Coronary artery (tissue), 2 donors: ENCODE data around the gene ACACA.

ENCODE experiments used
- DNase-seq: peaks from one replicate; pipeline ENCODE4 v3.0.0-alpha.2; 2017; ENCODE audit warnings: low spot score
- H3K27ac ChIP-seq, 2 donors: fragments of 200-600 bp; sonication (generic); one replicate each; pipeline ENCODE4 v1.5.1; 2016 to 2019
- H3K4me3 ChIP-seq: fragments of 200-600 bp; sonication (generic); 2 replicates; pipeline ENCODE4 v1.5.1; 2016; ENCODE audit warnings: mild to moderate bottlenecking, moderate library complexity
- TF ChIP-seq, protein P1 (sequence below): fragments of 200-600 bp; sonication (generic); IDR thresholded peaks from one replicate; pipeline ENCODE4 v1.5.1; 2019; ENCODE audit warnings: antibody characterized with exemption

The ACACA gene

DNA sequence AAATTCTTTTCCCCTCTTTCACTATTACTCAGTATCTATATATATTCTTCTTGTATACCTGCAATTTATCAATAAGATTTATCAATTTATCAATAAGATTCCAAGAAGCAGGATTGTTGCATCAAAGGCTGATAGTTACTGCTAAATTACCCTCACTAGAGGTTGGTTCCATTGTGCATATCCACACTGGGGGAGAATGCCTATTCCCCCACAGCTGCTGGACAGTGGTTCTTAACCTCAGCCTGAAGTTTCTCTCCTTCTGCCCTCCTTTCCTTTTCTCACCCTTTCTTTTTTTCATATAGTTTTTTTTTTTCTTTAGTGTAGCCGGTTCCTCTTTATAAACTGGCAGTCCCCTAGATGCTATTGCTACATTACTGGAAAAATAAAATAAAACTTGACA is 24.6 kb downstream of the ACACA start:
- Histone ChIP-seq H3K4me3 (no peak overlapping the region), H3K27ac (no peak overlapping the region)
- TF ChIP-seq, protein P1, sequence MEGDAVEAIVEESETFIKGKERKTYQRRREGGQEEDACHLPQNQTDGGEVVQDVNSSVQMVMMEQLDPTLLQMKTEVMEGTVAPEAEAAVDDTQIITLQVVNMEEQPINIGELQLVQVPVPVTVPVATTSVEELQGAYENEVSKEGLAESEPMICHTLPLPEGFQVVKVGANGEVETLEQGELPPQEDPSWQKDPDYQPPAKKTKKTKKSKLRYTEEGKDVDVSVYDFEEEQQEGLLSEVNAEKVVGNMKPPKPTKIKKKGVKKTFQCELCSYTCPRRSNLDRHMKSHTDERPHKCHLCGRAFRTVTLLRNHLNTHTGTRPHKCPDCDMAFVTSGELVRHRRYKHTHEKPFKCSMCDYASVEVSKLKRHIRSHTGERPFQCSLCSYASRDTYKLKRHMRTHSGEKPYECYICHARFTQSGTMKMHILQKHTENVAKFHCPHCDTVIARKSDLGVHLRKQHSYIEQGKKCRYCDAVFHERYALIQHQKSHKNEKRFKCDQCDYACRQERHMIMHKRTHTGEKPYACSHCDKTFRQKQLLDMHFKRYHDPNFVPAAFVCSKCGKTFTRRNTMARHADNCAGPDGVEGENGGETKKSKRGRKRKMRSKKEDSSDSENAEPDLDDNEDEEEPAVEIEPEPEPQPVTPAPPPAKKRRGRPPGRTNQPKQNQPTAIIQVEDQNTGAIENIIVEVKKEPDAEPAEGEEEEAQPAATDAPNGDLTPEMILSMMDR = no peak
- no peak for DNase-seq

DNA sequence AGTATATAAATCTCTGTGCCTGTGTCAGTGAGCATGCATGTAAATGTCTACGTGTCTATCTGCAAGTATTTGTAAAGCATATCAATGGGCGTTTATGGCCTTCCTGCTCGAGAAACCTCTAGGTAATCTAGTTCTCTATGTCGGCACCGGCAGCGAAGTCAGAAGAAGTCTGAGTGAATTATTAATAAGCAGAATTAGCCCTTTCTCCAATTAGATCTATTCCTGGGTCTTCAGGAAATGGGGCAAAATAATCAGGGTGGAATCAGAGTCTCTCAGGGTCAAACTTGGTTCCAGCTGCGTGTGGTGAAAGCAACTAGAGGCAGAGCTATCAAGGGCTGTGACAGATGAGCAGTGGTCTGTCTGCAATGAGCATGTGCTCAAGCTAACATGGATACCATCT is 30.9 kb downstream of the ACACA start, which contains the start of gene C17orf78:
Gene C17orf78 (plus strand): TSS at position 280 of the 400 bp plus-strand sequence. CDS start 108 bp downstream, at position 388.
- TF ChIP-seq, protein P1 = no peak
- no peak within 1 kb of the TSS for H3K4me3 ChIP-seq
- no peak for DNase-seq
- H3K27ac ChIP-seq = no peak within 1 kb of the TSS

DNA sequence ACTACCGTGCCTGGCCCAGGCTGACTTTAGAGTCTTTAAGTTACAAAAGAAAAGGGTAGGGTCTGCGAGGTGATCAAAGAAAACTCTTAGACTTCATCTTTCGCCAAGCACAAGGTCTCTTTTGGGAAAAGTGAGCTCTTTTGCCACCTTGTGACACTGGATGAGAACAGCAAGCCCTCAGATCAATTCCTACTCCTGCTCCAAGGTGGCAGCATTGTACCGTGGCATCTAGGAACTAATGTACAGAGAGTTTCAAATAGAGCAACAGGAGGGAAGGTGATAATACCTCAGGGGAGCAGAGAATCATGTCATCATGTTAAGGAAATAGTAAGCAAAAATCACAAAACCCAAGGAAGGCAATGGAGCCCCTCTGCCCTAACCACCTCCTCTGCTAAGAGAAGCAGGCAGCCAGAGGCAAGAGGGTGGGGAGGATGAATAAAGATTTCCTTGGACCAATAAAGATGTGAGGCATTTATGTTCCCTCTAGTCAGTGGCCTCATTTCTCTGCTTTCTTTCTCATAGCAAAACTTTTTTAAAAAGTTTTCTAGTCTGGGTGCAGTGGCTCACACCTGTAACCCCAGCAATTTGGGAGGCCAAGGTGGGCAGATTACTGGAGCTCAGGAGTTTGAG is 33.0 kb downstream of the ACACA start:
- no peak overlapping the region for H3K27ac ChIP-seq
- no peak overlapping the region for H3K4me3 ChIP-seq
- TF ChIP-seq, protein P1 = peak; percentile 80
- DNase-seq = no peak

DNA sequence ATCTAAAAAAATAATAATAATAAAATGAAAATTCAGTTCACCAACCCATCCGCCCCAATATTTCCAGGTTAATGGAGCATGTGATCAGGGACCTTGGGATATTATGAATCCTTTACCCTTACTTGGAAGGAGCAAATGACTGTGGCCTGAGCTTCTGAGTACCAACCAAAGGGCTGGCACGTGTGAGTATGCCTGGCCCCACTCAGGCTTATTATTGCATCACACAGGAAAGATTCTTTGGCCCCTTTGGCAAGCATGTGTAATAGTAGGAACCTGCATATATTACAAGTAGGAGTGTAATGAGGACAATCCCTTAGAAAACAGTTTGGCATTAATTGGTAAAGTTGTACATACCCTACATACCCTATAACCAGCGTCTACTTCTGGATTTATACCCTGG is 38.1 kb downstream of the ACACA start:
- TF ChIP-seq, protein P1 = no peak
- no peak for DNase-seq
- Histone ChIP-seq H3K4me3 (no peak overlapping the region), H3K27ac (no peak overlapping the region)

DNA sequence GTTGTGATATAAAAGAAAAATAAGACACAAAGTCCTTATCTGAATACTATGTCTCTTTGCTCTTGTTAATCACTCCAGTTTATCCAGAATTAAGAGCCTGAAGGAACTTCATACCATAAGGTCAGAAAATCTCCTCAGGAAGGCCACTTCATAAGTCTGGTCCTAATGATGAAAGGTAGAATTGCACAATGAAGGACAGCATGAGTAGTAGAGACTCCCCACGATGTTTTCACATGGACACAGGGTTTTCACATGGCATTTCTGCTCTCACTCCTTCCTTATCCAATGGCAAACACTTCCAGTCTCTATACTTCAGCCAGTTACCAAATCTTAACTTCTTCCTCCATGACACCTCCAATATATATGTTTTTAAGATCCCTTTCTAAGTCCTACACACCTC is 41.0 kb downstream of the ACACA start:
- Histone ChIP-seq H3K4me3 (no peak overlapping the region), H3K27ac (no peak overlapping the region)
- no peak for DNase-seq
- TF ChIP-seq, protein P1 = no peak

GRCh38 chr17:37361543-37361942 is 45.1 kb downstream of the ACACA start:
- DNase-seq = no peak

GRCh38 chr17:37360632-37361031 is 46.0 kb downstream of the ACACA start:
- Histone ChIP-seq H3K27ac (no peak overlapping the region), H3K4me3 (no peak overlapping the region)
- DNase-seq = no peak
- TF ChIP-seq, protein P1 = no peak

More at GRCh38 chr17:37361543-37361942, 45.1 kb downstream of the ACACA start:
- TF ChIP-seq, protein P1 = no peak
- Histone ChIP-seq H3K27ac (no peak overlapping the region), H3K4me3 (no peak overlapping the region)
